Panc1 (cell line): Measurements from ENCODE around the gene ADARB1.

Experiments used
- POLR2AphosphoS5 ChIP-seq: IDR thresholded peaks from 2 replicates; pipeline ENCODE4 v1.6.1; 2012; ENCODE audit warnings: mild to moderate bottlenecking, low read depth, low read length, moderate library complexity
- SIN3A ChIP-seq: IDR thresholded peaks from 2 replicates; pipeline ENCODE4 v1.6.1; 2012; ENCODE audit warnings: low read depth, mild to moderate bottlenecking, low read length, moderate library complexity, borderline replicate concordance; ENCODE audit not compliant: insufficient read depth
- TF ChIP-seq, protein P1 (sequence below): fragments of 450-650 bp; IDR thresholded peaks from 2 replicates; pipeline ENCODE4 v1.5.1; 2017; ENCODE audit warnings: mild to moderate bottlenecking
- TF ChIP-seq, protein P2 (sequence below), 2 experiments: IDR thresholded peaks; 2 replicates each; pipeline ENCODE4 v1.6.1; 2011 to 2012; ENCODE audit warnings: low read depth in 2 of 2, control low read depth in 1 of 2, low read length in 1 of 2, mild to moderate bottlenecking in 1 of 2, moderate library complexity in 1 of 2; ENCODE audit not compliant: insufficient read depth in 1 of 2

DNA sequence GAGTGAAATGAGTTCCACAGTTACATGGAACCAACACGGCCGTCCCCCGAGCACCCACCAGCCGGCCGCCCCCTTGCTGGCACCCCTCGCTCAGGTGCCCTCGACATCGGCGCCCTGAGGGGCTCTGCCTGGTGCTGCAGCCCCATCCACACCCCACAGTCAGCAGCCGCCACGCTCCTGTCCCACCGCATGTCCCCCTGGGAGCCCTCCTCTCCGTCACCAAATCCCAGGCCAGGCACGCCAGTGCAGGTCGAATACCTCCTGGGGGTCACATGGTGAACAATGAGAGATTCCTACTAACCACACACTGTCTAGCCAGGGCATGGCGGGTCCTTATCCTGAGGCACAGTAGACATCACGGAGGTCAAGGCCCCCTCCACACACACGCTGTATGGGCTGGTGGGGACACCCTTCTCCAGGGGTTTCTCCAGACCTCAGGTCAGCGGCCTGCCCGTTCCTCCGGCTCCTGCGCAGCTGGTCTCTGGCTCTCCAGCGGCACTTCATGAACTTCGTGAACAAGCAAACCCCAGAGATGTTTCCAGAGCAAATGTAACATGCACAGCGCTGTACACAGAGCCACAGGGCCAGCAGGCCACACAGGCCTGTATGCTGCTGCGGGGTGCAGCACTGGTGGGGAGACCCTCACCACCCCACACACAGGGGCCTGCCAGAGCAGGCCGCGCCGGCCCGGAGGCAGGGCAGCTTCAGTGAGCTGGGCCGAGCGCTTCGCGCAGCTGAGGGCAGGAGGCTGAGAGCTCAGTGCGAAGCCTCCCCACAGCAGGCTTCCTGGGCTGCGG lies 191.5 kb downstream of the ADARB1 start:
- TF ChIP-seq, protein P1, sequence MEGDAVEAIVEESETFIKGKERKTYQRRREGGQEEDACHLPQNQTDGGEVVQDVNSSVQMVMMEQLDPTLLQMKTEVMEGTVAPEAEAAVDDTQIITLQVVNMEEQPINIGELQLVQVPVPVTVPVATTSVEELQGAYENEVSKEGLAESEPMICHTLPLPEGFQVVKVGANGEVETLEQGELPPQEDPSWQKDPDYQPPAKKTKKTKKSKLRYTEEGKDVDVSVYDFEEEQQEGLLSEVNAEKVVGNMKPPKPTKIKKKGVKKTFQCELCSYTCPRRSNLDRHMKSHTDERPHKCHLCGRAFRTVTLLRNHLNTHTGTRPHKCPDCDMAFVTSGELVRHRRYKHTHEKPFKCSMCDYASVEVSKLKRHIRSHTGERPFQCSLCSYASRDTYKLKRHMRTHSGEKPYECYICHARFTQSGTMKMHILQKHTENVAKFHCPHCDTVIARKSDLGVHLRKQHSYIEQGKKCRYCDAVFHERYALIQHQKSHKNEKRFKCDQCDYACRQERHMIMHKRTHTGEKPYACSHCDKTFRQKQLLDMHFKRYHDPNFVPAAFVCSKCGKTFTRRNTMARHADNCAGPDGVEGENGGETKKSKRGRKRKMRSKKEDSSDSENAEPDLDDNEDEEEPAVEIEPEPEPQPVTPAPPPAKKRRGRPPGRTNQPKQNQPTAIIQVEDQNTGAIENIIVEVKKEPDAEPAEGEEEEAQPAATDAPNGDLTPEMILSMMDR, result no peak
- no peak for TF ChIP-seq POLR2AphosphoS5
- TF ChIP-seq SIN3A, result no peak
- TF ChIP-seq, protein P2, sequence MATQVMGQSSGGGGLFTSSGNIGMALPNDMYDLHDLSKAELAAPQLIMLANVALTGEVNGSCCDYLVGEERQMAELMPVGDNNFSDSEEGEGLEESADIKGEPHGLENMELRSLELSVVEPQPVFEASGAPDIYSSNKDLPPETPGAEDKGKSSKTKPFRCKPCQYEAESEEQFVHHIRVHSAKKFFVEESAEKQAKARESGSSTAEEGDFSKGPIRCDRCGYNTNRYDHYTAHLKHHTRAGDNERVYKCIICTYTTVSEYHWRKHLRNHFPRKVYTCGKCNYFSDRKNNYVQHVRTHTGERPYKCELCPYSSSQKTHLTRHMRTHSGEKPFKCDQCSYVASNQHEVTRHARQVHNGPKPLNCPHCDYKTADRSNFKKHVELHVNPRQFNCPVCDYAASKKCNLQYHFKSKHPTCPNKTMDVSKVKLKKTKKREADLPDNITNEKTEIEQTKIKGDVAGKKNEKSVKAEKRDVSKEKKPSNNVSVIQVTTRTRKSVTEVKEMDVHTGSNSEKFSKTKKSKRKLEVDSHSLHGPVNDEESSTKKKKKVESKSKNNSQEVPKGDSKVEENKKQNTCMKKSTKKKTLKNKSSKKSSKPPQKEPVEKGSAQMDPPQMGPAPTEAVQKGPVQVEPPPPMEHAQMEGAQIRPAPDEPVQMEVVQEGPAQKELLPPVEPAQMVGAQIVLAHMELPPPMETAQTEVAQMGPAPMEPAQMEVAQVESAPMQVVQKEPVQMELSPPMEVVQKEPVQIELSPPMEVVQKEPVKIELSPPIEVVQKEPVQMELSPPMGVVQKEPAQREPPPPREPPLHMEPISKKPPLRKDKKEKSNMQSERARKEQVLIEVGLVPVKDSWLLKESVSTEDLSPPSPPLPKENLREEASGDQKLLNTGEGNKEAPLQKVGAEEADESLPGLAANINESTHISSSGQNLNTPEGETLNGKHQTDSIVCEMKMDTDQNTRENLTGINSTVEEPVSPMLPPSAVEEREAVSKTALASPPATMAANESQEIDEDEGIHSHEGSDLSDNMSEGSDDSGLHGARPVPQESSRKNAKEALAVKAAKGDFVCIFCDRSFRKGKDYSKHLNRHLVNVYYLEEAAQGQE (IDR thresholded peaks at IDR 0.05; ENCODE audit: insufficient read depth in 1 of 2, low read depth in 2 of 2, low read length in 1 of 2), result no peak
